ENCODE results near the gene GABPB2.

GABPB2 gene

DNA sequence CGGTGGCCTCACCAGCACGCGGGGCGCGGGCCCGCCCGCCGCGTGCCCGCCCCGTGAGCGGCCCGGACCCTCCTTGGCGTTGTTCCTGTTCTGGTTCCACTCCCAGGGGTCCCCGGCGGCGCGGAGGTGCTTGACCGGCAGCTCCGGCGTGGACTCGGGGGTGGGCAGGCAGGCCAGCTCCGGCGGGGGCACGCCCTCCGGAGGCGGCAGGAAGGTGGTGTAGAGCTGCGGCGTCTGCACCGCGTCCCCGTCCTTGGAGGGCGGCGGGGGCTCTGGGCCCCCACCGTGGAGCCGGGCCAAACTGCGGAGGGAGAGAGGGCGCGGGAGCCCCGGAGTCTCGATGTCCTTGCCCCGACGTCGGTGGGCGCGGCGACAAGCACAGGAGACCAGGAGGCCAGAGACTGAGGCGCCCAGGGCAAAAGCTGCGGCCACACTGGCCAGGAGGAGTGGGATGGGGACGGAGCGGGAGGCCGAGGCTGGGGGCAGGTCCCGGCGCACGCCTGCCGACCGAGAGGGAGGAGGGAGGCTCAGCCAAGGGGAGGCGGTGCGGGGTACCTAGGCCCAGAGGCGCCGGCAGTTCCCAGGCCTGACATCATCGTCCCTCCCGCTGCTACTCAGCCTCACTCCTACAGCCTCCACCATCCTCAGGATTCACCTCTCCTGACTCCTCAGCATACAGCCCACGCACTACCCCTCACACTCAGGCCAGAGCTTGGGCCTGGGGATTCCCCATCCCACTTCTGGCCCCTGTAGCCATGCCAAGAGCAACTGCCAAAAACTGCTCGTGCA lies 62.7 kb downstream of the GABPB2 start:
- no peak for DNase-seq (ENCODE audit: low read depth)

DNA sequence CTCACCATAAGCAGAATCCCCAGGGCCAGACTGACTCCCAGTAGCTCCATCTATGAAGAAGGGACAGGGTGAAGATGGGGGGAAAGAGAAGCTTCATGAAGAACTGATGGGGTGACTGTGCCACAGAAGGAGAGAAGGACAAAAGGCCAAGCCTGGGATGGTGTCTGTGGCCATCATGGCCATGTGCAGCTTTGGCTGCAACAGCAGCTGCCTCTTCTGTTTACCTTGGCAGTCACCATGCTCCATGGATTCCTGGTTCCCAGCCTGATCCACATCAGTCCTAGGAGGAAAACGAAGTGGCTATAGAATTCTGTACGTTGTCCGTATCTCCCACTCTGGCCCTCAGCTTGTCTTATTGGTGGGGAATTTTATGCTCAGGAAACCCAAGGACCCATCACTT lies 63.8 kb downstream of the GABPB2 start:
- no peak for DNase-seq (ENCODE audit: low read depth)

DNA sequence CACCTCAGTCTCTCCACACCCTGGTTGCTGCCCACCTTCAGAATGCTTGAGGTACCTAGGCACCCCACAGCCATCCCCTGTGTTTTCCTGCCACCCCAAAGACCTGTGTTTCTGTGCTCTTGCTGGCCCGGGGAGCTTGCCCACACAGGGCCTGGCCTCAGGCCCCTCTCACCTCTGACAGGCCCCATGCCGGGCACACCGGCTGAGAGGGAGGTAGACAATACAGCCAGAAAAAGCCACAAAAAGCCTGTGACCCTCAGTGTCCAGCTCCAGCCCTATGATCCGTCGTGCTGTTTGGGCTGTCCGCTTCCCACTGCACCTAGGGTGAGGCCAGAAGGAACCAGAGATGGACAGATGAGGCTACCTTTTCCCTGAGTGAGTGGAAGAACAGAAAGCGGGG lies 64.4 kb downstream of the GABPB2 start:
- no peak for DNase-seq (ENCODE audit: low read depth)

DNA sequence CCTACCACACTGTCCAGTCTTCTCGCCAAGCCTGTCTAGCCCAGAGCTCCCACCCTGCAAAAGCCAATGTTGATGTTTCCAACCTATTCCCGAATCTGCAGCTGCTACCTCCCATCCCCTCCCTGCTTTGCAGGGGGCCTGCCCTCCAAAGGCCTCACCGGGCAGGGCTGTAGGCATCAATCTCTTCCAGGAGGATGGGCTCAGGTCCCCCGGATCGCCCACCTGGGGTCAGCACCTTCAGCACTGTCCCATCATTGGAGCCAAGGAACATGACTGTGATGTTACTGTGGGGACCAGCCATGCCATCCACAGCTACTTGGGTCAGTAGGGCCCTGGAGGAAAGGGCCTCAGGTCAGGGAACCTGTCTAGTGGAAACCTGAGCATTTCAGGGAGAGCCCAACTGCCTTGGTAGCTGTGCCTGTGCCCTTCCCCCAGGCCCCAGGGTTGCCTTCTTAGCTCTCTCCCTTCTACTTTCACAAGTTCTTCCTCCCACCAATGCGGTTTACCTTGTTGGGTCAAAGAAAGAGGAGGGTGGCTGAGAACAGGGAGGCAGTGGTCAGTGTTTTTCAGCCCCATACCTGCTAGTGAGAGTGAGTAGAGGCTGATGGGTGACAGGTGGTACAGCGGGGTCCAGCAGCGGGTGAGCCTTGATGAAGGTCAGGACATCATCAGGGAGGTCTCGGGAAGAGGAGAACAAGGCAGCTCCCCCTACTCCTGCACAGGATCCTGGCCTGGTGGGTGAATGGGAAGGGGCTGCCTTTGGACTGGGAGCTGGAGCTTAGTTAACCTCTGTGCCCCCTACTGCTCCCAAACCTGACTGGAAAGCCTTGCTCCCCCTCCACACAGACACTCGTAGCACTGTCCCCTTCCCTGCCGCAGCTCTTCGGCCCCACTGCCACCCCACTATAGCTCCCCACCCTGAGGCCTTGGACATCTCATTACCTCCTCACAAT lies 65.1 kb downstream of the GABPB2 start:
- DNase-seq (ENCODE audit: low read depth), result no peak

DNA sequence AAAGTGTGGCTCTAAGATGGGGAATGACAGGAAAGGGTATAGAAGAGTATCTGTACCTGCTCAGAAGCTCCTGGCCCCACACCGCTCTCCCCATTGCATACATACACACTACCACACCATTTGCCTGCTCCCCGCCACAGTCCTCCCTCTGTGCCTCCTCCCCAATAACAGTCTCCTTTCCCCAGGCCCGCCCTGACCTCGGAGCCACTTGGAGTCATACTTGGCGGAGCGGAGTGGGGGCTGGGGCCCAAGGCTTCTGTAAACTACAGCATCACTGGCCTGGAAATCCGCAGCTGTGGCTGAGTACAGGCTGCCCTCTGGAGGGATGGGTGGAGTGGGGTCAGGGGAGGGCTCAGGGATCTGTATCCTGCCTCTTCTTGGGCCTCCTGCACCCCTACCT lies 67.2 kb downstream of the GABPB2 start:
- no peak for DNase-seq (ENCODE audit: low read depth)

DNA sequence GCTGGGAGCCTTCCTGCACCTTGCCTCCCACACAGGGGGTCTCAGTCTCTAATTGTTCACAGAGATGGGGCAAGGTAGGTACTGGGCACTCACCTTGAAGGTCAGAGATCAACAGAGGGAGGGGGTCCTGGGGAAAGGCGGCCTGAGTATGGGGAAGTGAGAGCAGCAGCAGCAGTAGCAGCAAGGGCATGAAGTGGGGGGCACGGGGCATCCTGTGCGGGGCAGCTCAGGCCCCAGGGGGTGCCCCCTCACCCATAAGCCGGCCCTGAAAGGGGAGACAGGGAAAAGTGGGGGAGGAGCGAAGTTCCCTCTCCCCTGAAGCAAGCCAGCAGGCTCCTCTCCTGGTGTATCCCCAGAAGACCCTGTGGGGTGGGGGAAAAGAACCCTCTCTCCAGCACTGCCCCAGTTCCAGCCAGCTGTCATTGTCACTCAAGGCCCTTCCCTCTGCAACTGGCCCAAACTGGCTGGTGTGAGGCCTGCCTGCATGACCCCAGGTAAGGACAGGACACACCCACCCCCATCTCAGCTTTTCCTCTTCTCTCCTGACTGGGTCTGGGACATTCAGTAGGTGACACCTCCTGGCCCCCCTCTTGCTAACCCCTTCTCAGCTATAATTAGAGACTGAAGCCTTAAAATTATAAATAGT lies 72.0 kb downstream of the GABPB2 start:
- no peak for DNase-seq (ENCODE audit: low read depth)

DNA sequence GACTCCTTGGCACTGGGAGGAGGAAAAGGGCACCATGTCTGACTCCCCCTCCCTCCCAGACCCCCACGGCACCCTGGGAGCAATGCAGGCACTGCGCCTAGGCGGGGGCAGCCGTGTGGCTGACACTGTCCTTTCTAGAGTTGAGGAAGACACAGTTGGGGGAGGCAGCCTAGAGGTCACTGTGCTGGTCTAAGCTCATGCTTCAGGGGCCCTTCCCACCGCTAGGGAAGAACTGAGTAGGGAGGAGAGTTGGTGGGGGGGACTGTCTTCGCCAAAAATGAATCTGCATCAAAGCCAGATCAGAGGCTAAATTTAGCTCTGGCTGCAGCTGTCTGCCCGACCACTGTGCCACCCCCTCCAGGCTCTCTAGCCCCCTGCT lies 72.5 kb downstream of the GABPB2 start:
- DNase-seq (ENCODE audit: low read depth), result no peak

DNA sequence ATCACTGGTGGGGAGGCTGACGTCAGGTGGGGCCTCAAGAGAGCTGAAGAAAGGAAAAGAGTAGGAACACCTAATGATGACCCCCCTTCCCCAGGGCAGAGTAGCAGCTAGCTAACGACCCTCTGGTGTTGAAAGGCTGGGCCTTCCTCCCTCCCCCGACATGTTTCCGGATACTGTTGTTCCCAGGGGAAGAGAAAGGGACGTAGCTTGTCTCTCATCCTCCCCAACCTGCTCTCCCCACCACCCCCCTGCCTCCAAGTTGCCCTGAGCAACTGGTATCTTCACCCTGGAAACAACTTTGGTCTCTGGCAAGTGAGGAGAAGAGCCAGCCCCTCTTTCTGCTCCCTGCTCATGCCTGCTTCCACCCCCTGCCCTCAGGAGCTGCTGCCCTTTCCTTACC lies 73.4 kb downstream of the GABPB2 start:
- DNase-seq (ENCODE audit: low read depth), result no peak

DNA sequence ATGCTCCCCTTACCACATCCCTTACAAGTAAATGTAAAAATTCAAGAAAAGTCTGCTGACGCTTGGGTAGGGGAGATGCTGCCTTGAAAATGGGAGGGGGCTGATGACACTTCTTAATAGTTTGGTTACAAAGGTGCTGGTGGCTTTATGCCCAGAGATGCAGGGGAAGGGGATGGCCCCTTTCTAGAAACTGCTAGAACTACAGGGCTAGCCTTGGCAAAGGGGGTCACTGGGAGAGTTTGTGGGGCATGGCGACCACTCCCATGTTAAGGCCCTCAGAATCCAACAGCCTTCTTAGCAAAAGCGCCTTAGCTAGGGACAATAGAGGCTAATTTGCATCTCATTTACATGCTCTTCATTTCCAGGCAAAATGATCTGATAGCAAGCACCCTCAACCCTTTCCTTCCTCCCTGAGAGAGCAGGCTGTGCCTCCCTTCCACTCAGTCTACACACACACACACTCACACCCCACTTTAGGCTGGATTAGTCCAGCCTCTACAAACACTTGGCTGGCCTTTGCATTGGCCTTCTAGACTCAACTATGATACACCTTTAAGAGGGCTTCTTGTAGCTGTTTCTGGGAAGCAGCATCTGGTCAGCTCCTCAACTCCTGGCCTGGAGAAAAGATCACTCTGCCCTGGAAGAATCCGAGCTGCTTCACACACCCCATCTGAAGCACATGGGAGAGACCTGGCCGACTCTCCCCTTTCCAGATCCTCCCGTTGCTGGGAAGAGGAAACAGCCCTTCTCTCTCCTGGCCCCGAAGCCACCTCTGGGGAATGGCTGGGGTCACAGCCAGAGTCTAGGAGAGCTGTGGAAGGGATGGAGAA lies 74.1 kb downstream of the GABPB2 start:
- no peak for DNase-seq (ENCODE audit: low read depth)

DNA sequence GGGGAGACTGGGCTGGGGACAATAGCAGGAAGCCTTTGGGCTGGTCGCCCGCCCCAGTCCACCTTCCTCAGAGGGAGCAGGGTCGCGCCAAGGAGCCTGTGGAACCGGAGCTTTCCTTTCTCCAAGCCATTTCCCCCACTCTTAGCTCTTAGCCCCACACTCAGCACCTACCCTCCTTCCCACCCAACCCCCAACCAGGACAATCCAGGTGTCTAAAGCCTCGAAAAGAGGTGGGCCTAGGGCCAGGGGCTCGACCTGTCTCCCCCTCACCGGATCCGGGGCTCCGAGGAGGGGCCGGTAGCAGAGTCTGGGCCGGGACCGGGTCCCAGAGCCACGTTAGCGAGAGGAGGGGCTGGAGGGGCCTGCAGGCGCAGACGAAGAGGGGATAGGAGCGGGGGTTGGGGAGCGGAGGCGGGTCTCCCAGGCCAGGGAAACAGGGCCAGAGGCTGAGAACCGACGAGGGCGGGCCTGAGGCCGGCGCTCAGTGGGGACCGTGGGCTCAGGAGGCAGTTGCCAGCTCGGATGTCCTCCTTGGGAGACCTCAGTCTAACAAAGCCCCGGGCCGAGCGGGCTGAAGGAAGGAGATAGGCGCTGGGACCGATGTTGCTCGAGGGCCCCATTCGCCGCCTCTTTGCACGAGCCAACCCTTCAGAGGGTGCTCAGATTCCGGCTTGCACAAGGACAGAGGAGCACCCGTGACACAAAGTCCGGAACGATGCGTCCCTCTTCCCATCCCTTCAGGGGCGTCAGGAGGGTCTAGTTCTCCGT lies 74.9 kb downstream of the GABPB2 start:
- DNase-seq (ENCODE audit: low read depth), result peak; percentile 35

DNA sequence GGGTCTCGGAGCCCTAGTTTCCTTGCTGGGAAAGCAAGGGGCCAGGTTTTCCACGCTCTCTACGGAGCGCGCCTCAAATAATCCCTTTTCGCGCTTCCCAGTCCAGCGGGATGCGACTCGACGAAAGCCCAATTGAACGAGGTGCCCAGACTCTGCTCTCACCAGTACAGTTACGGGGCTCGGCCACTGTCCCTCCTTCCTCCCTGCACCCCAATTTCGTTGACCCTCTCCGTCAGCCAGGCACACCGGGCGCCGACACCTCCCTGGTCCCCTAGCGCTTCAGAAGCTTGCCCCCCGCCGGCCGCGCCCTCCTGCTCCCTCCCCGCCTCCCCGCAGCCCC lies 75.5 kb downstream of the GABPB2 start:
- no peak for DNase-seq (ENCODE audit: low read depth)

DNA sequence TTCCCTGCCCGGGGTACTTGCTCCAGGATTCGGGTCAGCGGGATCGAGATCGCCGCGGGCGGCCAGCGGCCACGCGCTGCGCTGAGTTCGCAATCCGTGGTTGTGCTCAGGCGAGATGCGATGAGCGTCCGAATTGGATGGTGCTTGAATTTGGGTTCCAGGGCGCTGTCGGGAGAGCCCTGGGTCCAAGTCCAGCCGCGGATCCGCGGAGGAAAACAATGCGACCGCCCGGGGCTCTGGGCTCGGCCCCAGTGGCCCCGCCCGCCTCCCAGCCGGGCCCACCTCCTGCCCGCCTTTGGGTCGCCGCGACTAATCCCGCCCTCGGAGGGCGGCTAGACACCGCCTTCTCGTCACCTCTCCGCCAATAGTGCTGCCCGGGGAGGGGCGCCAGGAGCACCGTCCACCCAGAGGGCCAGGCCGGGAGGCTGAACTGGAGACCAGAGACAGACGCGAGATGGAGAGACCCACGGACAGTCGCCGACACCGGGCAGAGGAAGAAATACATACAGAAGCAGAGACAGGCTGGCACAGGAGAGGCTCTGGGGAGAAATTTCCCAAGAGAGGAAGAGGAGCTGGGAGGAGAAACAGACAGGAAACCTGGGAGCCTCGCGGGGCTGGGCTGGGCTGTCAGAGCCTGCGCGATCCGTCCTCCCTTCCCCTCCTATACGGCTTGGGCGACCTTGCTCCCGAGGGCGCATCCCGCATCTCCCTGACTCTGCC lies 76.0 kb downstream of the GABPB2 start, which contains the start of gene SEMA6C:
Gene SEMA6C (minus strand): TSS at position 220 of the 720 bp plus-strand sequence. CDS start 4,010 bp downstream, outside the sequence.
- DNase-seq (ENCODE audit: low read depth), result peak; percentile 94

DNA sequence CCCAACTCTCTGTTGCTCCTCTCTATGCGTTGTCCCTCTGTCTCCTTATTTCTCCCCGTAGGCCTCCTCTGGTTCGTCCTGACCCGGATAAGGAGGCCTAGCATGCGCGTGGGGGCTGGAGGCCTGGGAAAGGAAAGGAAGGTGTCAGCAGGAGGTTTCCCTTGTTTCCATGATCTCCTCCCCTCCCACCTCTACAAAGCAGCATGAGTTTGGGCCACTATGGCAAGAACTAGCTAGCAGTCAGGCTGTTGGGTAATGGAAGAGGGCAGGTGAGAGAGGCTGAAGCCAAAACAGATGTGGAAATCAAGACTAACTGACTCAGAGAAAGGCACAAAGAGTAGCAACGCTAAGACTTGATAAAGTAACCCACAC lies 76.6 kb downstream of the GABPB2 start:
- no peak for DNase-seq (ENCODE audit: low read depth)

DNA sequence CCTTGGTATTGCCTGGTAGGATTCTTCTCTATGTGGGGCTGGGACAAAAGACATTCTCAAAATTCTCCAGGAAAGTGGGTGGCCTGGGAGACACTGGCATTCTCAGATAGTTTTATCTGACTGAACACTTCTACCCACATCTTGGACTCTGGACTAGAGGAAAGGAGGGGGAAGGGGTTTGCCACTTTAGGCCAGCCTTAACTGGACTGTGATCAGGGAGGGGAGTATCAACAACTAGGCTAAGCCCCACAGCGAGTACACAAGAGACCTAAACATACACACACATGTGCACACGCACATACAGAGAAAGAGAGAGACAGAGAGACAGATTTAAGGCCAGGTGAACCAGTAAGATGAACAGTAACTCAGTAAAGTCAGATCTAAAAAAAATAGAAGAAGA lies 77.1 kb downstream of the GABPB2 start:
- DNase-seq (ENCODE audit: low read depth), result no peak

DNA sequence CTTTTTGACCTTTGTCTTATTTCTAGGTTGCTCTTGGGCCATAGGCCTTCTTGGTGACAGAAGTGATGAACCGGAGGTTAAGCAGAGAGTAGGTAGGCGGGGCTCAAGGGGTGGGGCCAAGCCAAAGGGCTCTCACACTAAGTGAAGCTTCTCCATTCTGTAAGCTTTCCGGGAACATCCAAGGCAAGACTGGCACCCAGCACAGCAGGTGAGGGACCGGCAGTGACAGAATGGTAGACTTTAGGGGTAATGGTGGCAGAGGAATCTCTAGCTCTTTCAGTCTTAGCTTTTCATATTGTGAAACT lies 85.9 kb downstream of the GABPB2 start, which contains the start of gene TNFAIP8L2:
Gene TNFAIP8L2 (plus strand): TSS at position 135 of the 305 bp plus-strand sequence. CDS start 2,049 bp downstream, outside the sequence.
- no peak for DNase-seq (ENCODE audit: low read depth)

DNA sequence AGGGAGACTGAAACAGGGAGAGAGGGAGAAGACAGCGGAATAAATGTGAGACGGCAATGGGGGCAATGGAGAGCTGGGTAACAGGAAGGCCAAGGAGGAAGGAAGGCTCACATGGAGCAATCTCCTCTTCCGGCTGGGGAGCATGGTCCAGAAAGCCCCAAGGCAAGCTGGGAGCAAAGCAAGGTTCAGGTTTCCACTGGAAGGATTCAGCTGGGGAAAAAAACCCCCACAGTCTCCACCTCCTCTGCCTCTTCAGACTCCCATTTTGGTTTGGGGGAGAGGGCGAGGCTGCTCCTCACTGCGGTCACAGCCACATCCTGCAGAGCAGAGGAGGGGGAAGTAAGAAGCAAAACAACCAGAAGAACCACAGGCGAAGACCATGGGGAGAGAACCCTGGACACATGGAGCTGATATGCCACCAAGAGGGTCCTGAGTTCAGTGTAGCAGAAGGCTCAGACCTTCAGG lies 86.5 kb downstream of the GABPB2 start:
- no peak for DNase-seq (ENCODE audit: low read depth)

DNA sequence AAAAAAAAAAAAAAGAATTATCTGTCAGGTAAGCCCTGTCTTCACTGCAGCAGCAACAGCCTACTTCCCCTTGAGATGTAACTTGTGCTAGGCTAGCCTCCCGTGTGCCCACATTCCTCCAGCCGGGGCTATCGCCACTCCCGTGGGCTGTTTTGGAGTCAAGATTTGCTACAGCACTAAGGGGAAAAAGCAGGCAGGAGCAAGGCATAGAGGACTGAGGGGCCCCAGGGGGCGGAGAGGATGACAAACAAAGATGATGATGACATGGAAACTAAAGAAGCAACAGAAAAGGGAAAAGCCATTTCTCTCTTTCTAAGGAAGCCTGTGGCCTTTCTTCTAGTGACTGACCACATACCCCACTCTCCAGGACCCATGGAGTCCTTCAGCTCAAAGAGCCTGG lies 87.8 kb downstream of the GABPB2 start:
- no peak for DNase-seq (ENCODE audit: low read depth)

DNA sequence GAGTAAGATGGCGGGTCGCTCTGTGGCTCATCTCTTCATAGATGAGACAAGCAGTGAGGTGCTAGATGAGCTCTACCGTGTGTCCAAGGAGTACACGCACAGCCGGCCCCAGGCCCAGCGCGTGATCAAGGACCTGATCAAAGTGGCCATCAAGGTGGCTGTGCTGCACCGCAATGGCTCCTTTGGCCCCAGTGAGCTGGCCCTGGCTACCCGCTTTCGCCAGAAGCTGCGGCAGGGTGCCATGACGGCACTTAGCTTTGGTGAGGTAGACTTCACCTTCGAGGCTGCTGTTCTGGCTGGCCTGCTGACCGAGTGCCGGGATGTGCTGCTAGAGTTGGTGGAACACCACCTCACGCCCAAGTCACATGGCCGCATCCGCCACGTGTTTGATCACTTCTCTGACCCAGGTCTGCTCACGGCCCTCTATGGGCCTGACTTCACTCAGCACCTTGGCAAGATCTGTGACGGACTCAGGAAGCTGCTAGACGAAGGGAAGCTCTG lies 88.2 kb downstream of the GABPB2 start:
- DNase-seq (ENCODE audit: low read depth), result no peak

DNA sequence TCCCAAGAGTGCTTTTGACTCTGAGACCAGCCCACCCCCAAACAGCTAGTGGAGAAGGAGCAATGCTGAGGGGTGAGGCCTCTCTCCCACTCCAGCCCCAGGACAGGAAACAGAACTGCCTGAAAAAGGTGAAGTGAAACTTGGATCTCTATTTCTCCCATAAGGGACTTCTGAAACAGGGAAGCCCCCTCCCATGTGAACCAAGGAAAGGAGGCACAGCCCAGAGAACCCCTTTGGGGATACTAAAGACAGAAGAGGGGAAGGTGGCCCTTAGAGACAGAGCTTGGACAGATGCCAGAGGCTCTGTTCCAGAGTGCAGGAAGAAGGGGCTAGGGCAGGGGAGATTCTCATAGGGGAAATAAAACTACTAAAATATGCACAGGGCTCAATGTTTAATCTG lies 88.8 kb downstream of the GABPB2 start:
- DNase-seq (ENCODE audit: low read depth), result no peak

DNA sequence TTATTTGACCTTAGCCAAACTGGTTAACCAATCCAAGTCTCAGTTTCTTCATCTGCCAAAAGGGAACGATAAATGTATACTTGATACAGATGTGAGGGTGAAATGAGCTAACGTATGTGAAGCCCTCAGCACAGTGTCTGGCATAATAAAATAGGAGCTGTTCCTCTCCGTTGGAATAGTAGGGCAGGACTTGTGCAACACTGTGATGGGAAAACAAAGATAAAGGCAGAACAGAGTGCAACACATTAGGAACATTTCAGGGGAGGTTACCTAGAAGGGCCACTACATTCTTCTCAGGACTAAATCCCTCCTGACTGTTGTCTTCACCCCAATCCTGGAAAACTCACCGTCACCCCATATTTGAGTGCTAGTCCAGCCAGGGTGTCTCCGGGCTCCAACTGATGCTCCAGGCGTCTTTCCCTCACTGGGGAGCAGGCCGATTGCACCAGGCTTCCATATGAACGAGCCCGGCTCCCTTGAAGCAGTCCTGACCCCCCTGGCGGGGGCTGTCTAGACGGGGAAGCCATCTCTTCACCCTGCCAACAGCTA lies 94.2 kb downstream of the GABPB2 start:
- peak; percentile 28 for DNase-seq (ENCODE audit: low read depth)

Measured in EH (cell line).